Measurements from ENCODE around the gene IQSEC1. TPM values are rescaled to one million over a fixed set of nuclear protein-coding genes. Genes with fewer than 3 reads are reported as not detected.

Gene IQSEC1
- total and polyA plus RNA-seq, 10 of the 15 experiments (the other 5 are each of a cell fraction or from before 2014, with no cell fraction given) = 0.92 to 55.2 (median 8.5) TPM

DNA sequence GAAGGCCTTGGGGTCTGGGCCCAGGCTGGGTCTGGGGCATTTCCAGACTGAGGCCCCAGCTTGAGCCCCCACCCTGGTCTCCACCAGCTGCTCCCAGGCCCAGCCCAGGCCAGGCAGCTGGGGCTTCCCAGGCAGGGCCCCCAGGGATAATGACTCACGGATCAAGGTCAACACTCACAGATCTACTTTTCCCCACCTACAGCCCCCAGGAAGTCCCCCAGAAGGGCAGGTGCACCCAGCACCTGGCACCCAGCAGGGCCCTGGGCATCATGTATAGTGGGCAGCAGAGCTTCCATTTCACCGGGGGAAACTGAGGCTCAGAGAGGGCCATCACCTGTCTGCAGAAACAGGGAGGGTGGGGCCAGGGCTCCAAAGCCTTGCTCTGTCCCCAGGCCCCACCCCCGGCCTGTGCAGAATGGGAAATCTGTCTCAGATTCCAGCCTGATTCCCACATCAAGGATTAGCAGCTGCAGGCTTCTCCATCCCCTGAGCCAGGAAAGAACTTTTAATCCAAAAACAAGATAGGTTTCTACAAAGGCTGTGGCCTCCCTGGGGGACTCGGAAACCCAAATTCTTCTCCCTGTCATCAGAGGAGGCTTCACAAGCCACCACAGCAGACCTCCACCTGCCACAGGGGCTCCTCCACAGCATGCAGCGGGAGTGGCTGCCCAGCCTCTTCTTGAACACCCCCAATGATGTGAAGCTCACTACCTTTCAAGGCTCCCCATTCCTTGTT lies 49.8 kb downstream of the IQSEC1 start:
- H3K27ac ChIP-seq (ENCODE audit: control insufficient read depth, insufficient read depth) = peak overlapping the region; percentile 99
- SMC1A ChIA-PET (ENCODE audit: uncharacterized antibody, unreplicated experiment) = interaction anchor here (0.6 to 6.7 kb wide), 11 partner anchors 7 to 1396 kb away, joined by 3 to 123 read pairs (median 5); no protein-coding TSS in a partner anchor
- peak overlapping the region; percentile 93 for H3K4me2 ChIP-seq (ENCODE audit: control insufficient read depth, insufficient read depth)
- peaks cover 24% of the 10 kb centered on the region for H3K4me1 ChIP-seq (ENCODE audit: control insufficient read depth, insufficient read depth, low read length)
- peak overlapping the region; percentile 69; the same call in 1 of the 2 replicates for H3K9ac ChIP-seq (ENCODE audit: control insufficient read depth, insufficient read depth, low read length)
- H3K9me3 ChIP-seq (replicated peaks; ENCODE audit: control insufficient read depth, insufficient read depth, low read length) = no peaks in the 10 kb centered on the region
- in situ Hi-C loops (cut with MboI) (no loop called here), intact Hi-C loops (cut with micrococcal nuclease; ENCODE audit: unreplicated experiment) (no loop called here)
- CTCF ChIA-PET = interaction anchor here (1.4 to 4.1 kb wide), 6 partner anchors 12 to 156 kb away, joined by 3 to 20 read pairs (median 12); no protein-coding TSS in a partner anchor
- WGBS (ENCODE audit: insufficient coverage, insufficient replicate concordance, low lambda C conversion rate, missing lambda C conversion rate) = 62% methylated on average over 5 of the region's 5 CpGs
- no peak overlapping the region; the same call in 1 of the 2 replicates for H3K4me3 ChIP-seq
- no TSS peak for BruUV-seq (replicated peaks)
- no peak for FAIRE-seq
- POLR2A ChIA-PET = interaction anchor here (0.8 to 7.1 kb wide), 11 partner anchors 12 to 62 kb away, joined by 3 to 170 read pairs (median 6); no protein-coding TSS in a partner anchor
- H3K36me3 ChIP-seq (ENCODE audit: control insufficient read depth in 2 of 2, insufficient read depth in 2 of 2, low read length in 1 of 2) = no peaks in the 10 kb centered on the region
- no peak for DNase-seq (ENCODE audit: low read depth, low spot score)
- no peaks in the 10 kb centered on the region for H3K27me3 ChIP-seq (replicated peaks in 1 of 2; ENCODE audit: control insufficient read depth in 2 of 2, insufficient read depth in 2 of 2, low read length in 1 of 2)
- ATAC-seq = peak; percentile 24
- H4K20me1 ChIP-seq (ENCODE audit: control insufficient read depth, insufficient read depth) = no peaks in the 10 kb centered on the region
- H3K79me2 ChIP-seq (ENCODE audit: control insufficient read depth, insufficient read depth, low read length) = peaks cover 44% of the 10 kb centered on the region
- RAD21 ChIA-PET (ENCODE audit: unreplicated experiment) = interaction anchor here (0.9 to 6.5 kb wide), 9 partner anchors 11 to 395 kb away, joined by 3 to 89 read pairs (median 10); no protein-coding TSS in a partner anchor
- no peak overlapping the region for H2AFZ ChIP-seq (ENCODE audit: control insufficient read depth, low read depth, low read length)
- TF ChIP-seq RELA (IDR thresholded peaks at IDR 0.05; ENCODE audit: borderline replicate concordance, partially characterized antibody) = peak; percentile 64
- peak; percentile 77 for TF ChIP-seq MEF2B (IDR thresholded peaks at IDR 0.05; ENCODE audit: partially characterized antibody, poor library complexity, severe bottlenecking)
- 0 out of 2 replicates have a peak, but pooled peaks have one; percentile 32 for TF ChIP-seq CREM (IDR thresholded peaks at IDR 0.05; ENCODE audit: low read depth)
- TF ChIP-seq SP1 (IDR thresholded peaks at IDR 0.05; ENCODE audit: low read depth, low read length) = peak; percentile 8
- TF ChIP-seq, protein P1, sequence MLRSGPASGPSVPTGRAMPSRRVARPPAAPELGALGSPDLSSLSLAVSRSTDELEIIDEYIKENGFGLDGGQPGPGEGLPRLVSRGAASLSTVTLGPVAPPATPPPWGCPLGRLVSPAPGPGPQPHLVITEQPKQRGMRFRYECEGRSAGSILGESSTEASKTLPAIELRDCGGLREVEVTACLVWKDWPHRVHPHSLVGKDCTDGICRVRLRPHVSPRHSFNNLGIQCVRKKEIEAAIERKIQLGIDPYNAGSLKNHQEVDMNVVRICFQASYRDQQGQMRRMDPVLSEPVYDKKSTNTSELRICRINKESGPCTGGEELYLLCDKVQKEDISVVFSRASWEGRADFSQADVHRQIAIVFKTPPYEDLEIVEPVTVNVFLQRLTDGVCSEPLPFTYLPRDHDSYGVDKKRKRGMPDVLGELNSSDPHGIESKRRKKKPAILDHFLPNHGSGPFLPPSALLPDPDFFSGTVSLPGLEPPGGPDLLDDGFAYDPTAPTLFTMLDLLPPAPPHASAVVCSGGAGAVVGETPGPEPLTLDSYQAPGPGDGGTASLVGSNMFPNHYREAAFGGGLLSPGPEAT (IDR thresholded peaks at IDR 0.05; ENCODE audit: low read depth) = peak; percentile 40
- TF ChIP-seq POLR2AphosphoS5 (IDR thresholded peaks at IDR 0.05; ENCODE audit: low read length) = no peak
- peak; percentile 55 to 66; a peak in 3 of 4 replicates for TF ChIP-seq EP300 (IDR thresholded peaks at IDR 0.05; ENCODE audit: borderline replicate concordance in 1 of 2, control insufficient read depth in 1 of 2, low read depth in 2 of 2, low read length in 2 of 2)
- TF ChIP-seq, protein P2, sequence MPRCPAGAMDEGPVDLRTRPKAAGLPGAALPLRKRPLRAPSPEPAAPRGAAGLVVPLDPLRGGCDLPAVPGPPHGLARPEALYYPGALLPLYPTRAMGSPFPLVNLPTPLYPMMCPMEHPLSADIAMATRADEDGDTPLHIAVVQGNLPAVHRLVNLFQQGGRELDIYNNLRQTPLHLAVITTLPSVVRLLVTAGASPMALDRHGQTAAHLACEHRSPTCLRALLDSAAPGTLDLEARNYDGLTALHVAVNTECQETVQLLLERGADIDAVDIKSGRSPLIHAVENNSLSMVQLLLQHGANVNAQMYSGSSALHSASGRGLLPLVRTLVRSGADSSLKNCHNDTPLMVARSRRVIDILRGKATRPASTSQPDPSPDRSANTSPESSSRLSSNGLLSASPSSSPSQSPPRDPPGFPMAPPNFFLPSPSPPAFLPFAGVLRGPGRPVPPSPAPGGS (IDR thresholded peaks at IDR 0.05; ENCODE audit: borderline replicate concordance, insufficient read depth, low read depth, low read length, poor library complexity, severe bottlenecking) = peak; percentile 72
- TF ChIP-seq IKZF2 (IDR thresholded peaks at IDR 0.05) = peak in 1 of 2 experiments; percentile 32; a peak in 1 of 4 replicates
- TF ChIP-seq SMAD1 (IDR thresholded peaks at IDR 0.05; ENCODE audit: low read depth, partially characterized antibody) = no peak
- TF ChIP-seq TCF3 (IDR thresholded peaks at IDR 0.05; ENCODE audit: borderline replicate concordance, insufficient read depth, low read depth, low read length) = peak; percentile 82; the same call in 1 of the 2 replicates
- peak in 1 of 2 experiments; percentile 43; a peak in 2 of 4 replicates for TF ChIP-seq BHLHE40 (IDR thresholded peaks at IDR 0.05; ENCODE audit: borderline replicate concordance in 1 of 2, low read depth in 2 of 2, low read length in 1 of 2)
- peak; percentile 67 for TF ChIP-seq DPF2 (IDR thresholded peaks at IDR 0.05)
- no peak for TF ChIP-seq CHD1 (IDR thresholded peaks at IDR 0.05; ENCODE audit: low read depth, low read length)
- peak; percentile 93 for TF ChIP-seq NR2F1 (conservative IDR thresholded peaks at IDR 0.05)

All from GM12878 (cell line).